Naive B cell (primary cell): Measurements from ENCODE around the gene FNDC1. TPM values are rescaled to one million over a fixed set of nuclear protein-coding genes. Genes with fewer than 3 reads are reported as not detected.
A peak's percentile ranks its signal among the peaks of the same experiment; 100 is the strongest.

Experiments used
- ATAC-seq, 2 donors: fragments of 150-1000 bp; cut with Tn5 transposase; 2 replicates each; pipeline ENCODE4 v1.10.0; 2021; ENCODE audit warnings: low read depth in 2 of 2, mild to moderate bottlenecking in 2 of 2, moderate library complexity in 2 of 2
- DNase-seq: peaks from one replicate; pipeline ENCODE4 v3.0.0; 2022
- H3K27ac Mint-ChIP-seq, 6 donors: one replicate each; pipeline ENCODE4 v1.8.0; 2020 to 2022; ENCODE audit warnings: mild to moderate bottlenecking in 6 of 6, mixed read lengths in 6 of 6, moderate library complexity in 5 of 6, inconsistent platforms in 2 of 6
- H3K27me3 Mint-ChIP-seq, 3 donors: one replicate each; pipeline ENCODE4 v1.8.0; 2021 to 2022; ENCODE audit warnings: mixed read lengths in 3 of 3, mild to moderate bottlenecking in 1 of 3
- H3K36me3 Mint-ChIP-seq, 2 donors: one replicate each; pipeline ENCODE4 v1.8.0; 2020 to 2022; ENCODE audit warnings: mixed read lengths in 2 of 2, inconsistent platforms in 1 of 2, mild to moderate bottlenecking in 1 of 2
- H3K4me1 Mint-ChIP-seq, 3 donors: one replicate each; pipeline ENCODE4 v1.8.0; 2020 to 2022; ENCODE audit warnings: mixed read lengths in 3 of 3, inconsistent platforms in 1 of 3, mild to moderate bottlenecking in 1 of 3, moderate library complexity in 1 of 3
- H3K4me3 Mint-ChIP-seq, 8 donors: one replicate each; pipeline ENCODE4 v1.8.0; 2020 to 2022; ENCODE audit warnings: mild to moderate bottlenecking in 8 of 8, mixed read lengths in 8 of 8, moderate library complexity in 8 of 8, inconsistent platforms in 2 of 8
- H3K9me3 Mint-ChIP-seq, 7 donors: one replicate each; pipeline ENCODE4 v1.8.0; 2020 to 2022; ENCODE audit warnings: mixed read lengths in 7 of 7, mild to moderate bottlenecking in 5 of 7, inconsistent platforms in 2 of 7, moderate library complexity in 1 of 7
- polyA plus RNA-seq, 6 donors: library from polyadenylated mRNA; unstranded; fragments of 300-500 nt; fragmentation: Illumina TruSeq; gene quantifications; one replicate each; pipeline ENCODE4 v1.2.3, GENCODE V29; 2021; ENCODE audit warnings: low read depth in 6 of 6

The FNDC1 gene
- polyA plus RNA-seq, 6 donors from 2014 or later: not detected

GRCh38 chr6:159168536-159169192, 536 bp upstream of the FNDC1 start:
- Mint-ChIP-seq H3K27me3 (peaks cover 75 to 87% (median 77%) of the 10 kb centered on the region in 3 donors), H3K9me3 (no peaks in the 10 kb centered on the region), H3K27ac (peak overlapping the region in 2 of 6 donors; percentile 51 to 68), H3K4me3 (peak overlapping the region; percentile 38 to 84 (median 77)), H3K36me3 (no peaks in the 10 kb centered on the region), H3K4me1 (peaks cover 8 to 18% (median 12%) of the 10 kb centered on the region in 3 donors)
- DNase-seq (no peak), ATAC-seq (peak; percentile 11 to 27)

- peaks cover 71 to 94% (median 79%) of the 10 kb centered on the region in 3 donors for H3K27me3 Mint-ChIP-seq
- peak overlapping the region; percentile 53 to 90 (median 74) for H3K4me3 Mint-ChIP-seq
- no peaks in the 10 kb centered on the region for H3K36me3 Mint-ChIP-seq
- peak overlapping the region in 1 of 6 donors; percentile 42 for H3K27ac Mint-ChIP-seq
- DNase-seq (peak; percentile 3), ATAC-seq (peak; percentile 47 to 50)
- H3K4me1 Mint-ChIP-seq: peaks cover 14 to 24% (median 18%) of the 10 kb centered on the region in 3 donors
- H3K9me3 Mint-ChIP-seq: no peaks in the 10 kb centered on the region
Observed at GRCh38 chr6:159169557-159170332, 545 bp downstream of the FNDC1 start.

- no peaks in the 10 kb centered on the region for H3K9me3 Mint-ChIP-seq
- H3K4me3 Mint-ChIP-seq: peak overlapping the region in 7 of 8 donors; percentile 53 to 90 (median 75)
- DNase-seq (no peak), ATAC-seq (no peak)
- no peaks in the 10 kb centered on the region for H3K36me3 Mint-ChIP-seq
- peak overlapping the region in 1 of 6 donors; percentile 33 for H3K27ac Mint-ChIP-seq
- H3K27me3 Mint-ChIP-seq: peaks cover 67 to 89% (median 73%) of the 10 kb centered on the region in 3 donors
- peaks cover 14 to 24% (median 18%) of the 10 kb centered on the region in 3 donors for H3K4me1 Mint-ChIP-seq
Observed at GRCh38 chr6:159170333-159170672, 1.1 kb downstream of the FNDC1 start.

GRCh38 chr6:159170999-159171712, 2.0 kb downstream of the FNDC1 start:
- Mint-ChIP-seq H3K9me3 (no peaks in the 10 kb centered on the region), H3K36me3 (no peaks in the 10 kb centered on the region), H3K27me3 (peaks cover 67 to 89% (median 69%) of the 10 kb centered on the region in 3 donors), H3K4me3 (peak overlapping the region in 7 of 8 donors; percentile 29 to 81 (median 67)), H3K27ac (no peak overlapping the region), H3K4me1 (peaks cover 14 to 24% (median 18%) of the 10 kb centered on the region in 3 donors)
- no peak for ATAC-seq
- no peak for DNase-seq

- peaks cover 14 to 24% (median 18%) of the 10 kb centered on the region in 3 donors for H3K4me1 Mint-ChIP-seq
- ATAC-seq: no peak
Observed at GRCh38 chr6:159172091-159172491, 2.9 kb downstream of the FNDC1 start.

GRCh38 chr6:159174263-159174969, 5.2 kb downstream of the FNDC1 start:
- Mint-ChIP-seq H3K4me3 (peak overlapping the region in 6 of 8 donors; percentile 37 to 73 (median 56)), H3K4me1 (peaks cover 6 to 17% (median 10%) of the 10 kb centered on the region in 3 donors), H3K27ac (peak overlapping the region in 3 of 6 donors; percentile 24 to 76 (median 33)), H3K27me3 (peaks cover 59 to 87% (median 69%) of the 10 kb centered on the region in 3 donors), H3K36me3 (no peaks in the 10 kb centered on the region), H3K9me3 (peaks cover 0 to 2% (median 0%) of the 10 kb centered on the region in 7 donors)
- DNase-seq (peak; percentile 55), ATAC-seq (peak; percentile 78 to 79)

More at GRCh38 chr6:159172091-159172491, 2.9 kb downstream of the FNDC1 start:
- H3K36me3 Mint-ChIP-seq: no peaks in the 10 kb centered on the region
- H3K4me3 Mint-ChIP-seq: no peak overlapping the region
- no peaks in the 10 kb centered on the region for H3K9me3 Mint-ChIP-seq
- no peak overlapping the region for H3K27ac Mint-ChIP-seq
- peaks cover 69 to 86% (median 73%) of the 10 kb centered on the region in 3 donors for H3K27me3 Mint-ChIP-seq
- DNase-seq: no peak

- ATAC-seq (no peak), DNase-seq (no peak)
- Mint-ChIP-seq H3K27me3 (peaks cover 45 to 71% (median 52%) of the 10 kb centered on the region in 3 donors), H3K4me1 (peaks cover 6% of the 10 kb centered on the region in 3 donors), H3K4me3 (no peak overlapping the region), H3K36me3 (no peaks in the 10 kb centered on the region), H3K27ac (no peak overlapping the region), H3K9me3 (peaks cover 0 to 2% (median 0%) of the 10 kb centered on the region in 7 donors)
Observed at GRCh38 chr6:159176913-159177312, 7.7 kb downstream of the FNDC1 start.

- Mint-ChIP-seq H3K9me3 (peaks cover 0 to 2% (median 0%) of the 10 kb centered on the region in 7 donors), H3K4me3 (no peak overlapping the region), H3K27ac (no peak overlapping the region), H3K36me3 (no peaks in the 10 kb centered on the region), H3K27me3 (peaks cover 51 to 70% (median 56%) of the 10 kb centered on the region in 3 donors), H3K4me1 (peaks cover 6% of the 10 kb centered on the region in 3 donors)
- ATAC-seq: no peak
- DNase-seq: no peak
Observed at GRCh38 chr6:159178847-159179246, 9.6 kb downstream of the FNDC1 start.

GRCh38 chr6:159180001-159180400, 10.8 kb downstream of the FNDC1 start:
- H3K27ac Mint-ChIP-seq: no peak overlapping the region
- no peaks in the 10 kb centered on the region for H3K36me3 Mint-ChIP-seq
- peaks cover 47 to 61% (median 50%) of the 10 kb centered on the region in 3 donors for H3K27me3 Mint-ChIP-seq
- no peak for ATAC-seq
- no peaks in the 10 kb centered on the region for H3K4me1 Mint-ChIP-seq
- no peak overlapping the region for H3K4me3 Mint-ChIP-seq
- DNase-seq: no peak
- H3K9me3 Mint-ChIP-seq: peaks cover 0 to 2% (median 0%) of the 10 kb centered on the region in 7 donors

GRCh38 chr6:159181914-159182313, 12.7 kb downstream of the FNDC1 start:
- no peak for ATAC-seq
- Mint-ChIP-seq H3K4me1 (no peaks in the 10 kb centered on the region), H3K36me3 (peaks cover 0 to 4% of the 10 kb centered on the region in 2 donors), H3K9me3 (peaks cover 0 to 13% (median 9%) of the 10 kb centered on the region in 7 donors), H3K4me3 (no peak overlapping the region), H3K27ac (peak overlapping the region in 1 of 6 donors; percentile 43), H3K27me3 (peaks cover 34 to 55% (median 52%) of the 10 kb centered on the region in 3 donors)
- DNase-seq: no peak

- Mint-ChIP-seq H3K27ac (no peak overlapping the region), H3K4me1 (no peaks in the 10 kb centered on the region), H3K4me3 (no peak overlapping the region), H3K36me3 (peaks cover 0 to 4% of the 10 kb centered on the region in 2 donors), H3K9me3 (peaks cover 0 to 13% (median 7%) of the 10 kb centered on the region in 7 donors), H3K27me3 (peaks cover 20 to 52% (median 40%) of the 10 kb centered on the region in 3 donors)
- ATAC-seq (no peak), DNase-seq (no peak)
Observed at GRCh38 chr6:159184559-159184958, 15.4 kb downstream of the FNDC1 start.

- Mint-ChIP-seq H3K4me3 (peak overlapping the region in 1 of 8 donors; percentile 43), H3K36me3 (peaks cover 0 to 4% of the 10 kb centered on the region in 2 donors), H3K27ac (no peak overlapping the region), H3K9me3 (peaks cover 0 to 11% (median 7%) of the 10 kb centered on the region in 7 donors), H3K27me3 (peaks cover 0 to 26% (median 16%) of the 10 kb centered on the region in 3 donors), H3K4me1 (peaks cover 12 to 17% (median 15%) of the 10 kb centered on the region in 3 donors)
- DNase-seq: no peak
- no peak for ATAC-seq
Observed at GRCh38 chr6:159190460-159190859, 21.3 kb downstream of the FNDC1 start.
